GM19240 (cell line): ENCODE results near the gene NDUFS3.
"Not testable (repeated sequence)": the region's sequence is repeated elsewhere in the genome, so short reads cannot be mapped to it uniquely, and the experiment has no call there.

Source experiments
- DNase-seq: peaks from one replicate; pipeline ENCODE4 v3.0.0; 2011; ENCODE audit warnings: low spot score; ENCODE audit not compliant: insufficient read length

The NDUFS3 gene

GRCh38 chr11:47558695-47559094, 20.2 kb upstream of the NDUFS3 start:
- no peak for DNase-seq

DNA sequence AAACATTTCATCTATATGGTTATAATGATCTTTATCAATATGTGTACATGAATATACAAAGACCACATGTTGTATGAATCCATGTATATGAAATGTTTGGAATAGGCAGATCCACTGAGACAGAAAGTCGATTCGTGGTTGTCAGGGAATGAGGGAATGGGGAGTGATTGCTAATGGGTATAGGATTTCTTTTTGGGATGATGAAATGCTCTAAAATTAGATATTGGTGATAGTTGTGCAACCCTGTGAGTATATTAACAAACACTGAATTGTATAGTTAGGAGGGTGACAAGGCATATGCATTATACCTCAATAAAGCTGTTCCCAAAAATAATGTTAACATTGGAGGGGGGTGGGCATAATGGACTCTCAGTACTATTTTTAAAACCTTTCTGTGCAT, 18.4 kb upstream of the NDUFS3 start:
- no peak for DNase-seq

DNA sequence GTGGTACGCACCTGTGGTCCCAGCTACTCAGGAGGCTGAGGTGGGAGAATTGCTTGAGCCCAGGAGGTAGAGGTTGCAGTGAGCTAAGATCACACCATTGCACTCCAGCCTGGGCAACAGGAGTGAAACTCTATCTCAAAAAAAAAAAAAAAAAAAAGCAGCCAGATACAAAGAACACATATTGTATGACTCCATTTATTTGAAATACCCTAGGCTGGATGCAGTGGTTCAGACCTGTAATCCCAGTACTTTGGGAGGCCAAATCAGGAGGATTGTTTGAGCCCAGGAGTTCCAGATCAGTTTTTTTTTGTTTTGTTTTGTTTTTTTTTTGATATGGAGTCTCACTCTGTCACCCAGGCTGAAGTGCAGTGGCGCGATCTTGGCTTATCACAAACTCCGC, 16.5 kb upstream of the NDUFS3 start:
- DNase-seq = not testable (repeated sequence)

DNA sequence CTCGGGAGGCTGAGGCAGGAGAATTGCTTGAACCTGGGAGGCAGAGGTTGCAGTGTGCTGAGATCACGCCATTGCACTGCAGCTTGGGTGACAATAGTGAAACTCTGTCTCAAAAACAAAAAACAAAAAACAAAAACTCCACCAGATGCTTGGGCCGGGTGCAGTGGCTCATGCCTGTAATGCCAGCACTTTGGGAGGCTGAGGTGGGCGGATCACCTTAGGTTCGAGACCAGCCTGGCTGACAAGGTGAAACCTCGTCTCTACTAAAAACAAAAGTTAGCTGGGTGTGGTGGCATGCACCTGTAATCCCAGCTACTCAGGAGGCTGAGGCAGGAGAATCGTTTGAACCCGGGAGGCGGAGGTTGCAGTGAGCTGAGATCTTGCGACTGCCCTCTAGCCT, 14.5 kb upstream of the NDUFS3 start:
- not testable (repeated sequence) for DNase-seq

DNA sequence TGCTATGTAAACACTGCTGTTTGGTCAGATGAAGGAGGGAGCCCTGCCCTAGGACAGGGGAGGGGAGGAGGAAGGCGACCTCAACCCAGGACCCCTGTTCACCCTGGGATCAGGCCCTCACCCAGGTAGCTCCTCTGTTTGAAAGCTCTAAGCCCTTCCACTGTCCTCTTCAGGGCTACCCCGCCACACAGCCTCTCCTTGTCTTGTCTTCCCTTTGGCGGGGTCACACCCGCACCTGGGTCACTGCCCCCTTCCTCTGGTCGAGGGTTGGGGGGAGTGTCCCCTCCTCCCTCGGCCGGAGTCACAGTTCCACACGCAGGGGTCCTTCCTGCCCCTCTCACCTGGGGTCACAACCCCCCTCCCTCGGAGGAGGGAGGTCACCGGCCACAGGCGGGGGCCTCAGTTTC, 13.9 kb upstream of the NDUFS3 start:
- no peak for DNase-seq

DNA sequence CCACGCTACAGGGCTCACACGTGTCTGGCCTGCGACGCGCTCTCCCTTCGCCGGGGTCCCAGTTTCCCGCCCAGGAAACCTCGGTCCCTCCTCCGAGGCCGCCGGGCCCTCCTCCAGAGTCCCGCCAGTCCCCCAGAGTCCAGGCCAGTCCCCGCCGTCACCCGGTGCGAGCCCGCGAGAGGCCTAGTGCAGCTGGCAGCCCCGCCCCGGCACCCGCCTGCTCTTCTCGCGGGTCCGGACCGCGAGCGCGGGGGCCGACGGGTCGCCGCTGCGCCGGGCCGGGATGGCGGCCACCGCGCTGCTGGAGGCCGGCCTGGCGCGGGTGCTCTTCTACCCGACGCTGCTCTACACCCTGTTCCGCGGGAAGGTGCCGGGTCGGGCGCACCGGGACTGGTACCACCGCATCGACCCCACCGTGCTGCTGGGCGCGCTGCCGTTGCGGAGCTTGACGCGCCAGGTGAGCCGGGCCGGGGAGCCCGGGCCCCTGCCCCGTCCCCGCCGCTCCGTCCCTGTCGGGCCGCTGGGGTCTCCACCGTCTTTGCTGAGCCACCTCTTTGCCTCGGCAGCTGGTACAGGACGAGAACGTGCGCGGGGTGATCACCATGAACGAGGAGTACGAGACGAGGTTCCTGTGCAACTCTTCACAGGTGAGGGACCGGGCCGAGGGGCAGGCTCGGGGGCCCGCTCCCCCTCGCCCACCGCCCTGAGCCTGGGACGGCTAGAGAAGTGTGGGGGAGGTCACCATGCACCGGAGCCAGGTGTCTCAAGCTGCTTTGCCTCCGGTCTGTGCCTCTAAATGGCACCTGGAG, 13.3 kb upstream of the NDUFS3 start, which contains the start of gene PTPMT1:
Gene PTPMT1, plus strand, starts transcription at position 260 of the 809 bp plus-strand sequence. Its CDS starts 24 bp downstream, at position 284.
- DNase-seq = no peak

GRCh38 chr11:47566149-47566698, 12.7 kb upstream of the NDUFS3 start:
- no peak for DNase-seq

GRCh38 chr11:47569646-47570045, 9.2 kb upstream of the NDUFS3 start:
- no peak for DNase-seq

GRCh38 chr11:47570651-47571356, 8.1 kb upstream of the NDUFS3 start:
- DNase-seq = no peak

- no peak for DNase-seq
Measured at GRCh38 chr11:47571357-47571729, 7.5 kb upstream of the NDUFS3 start.

DNA sequence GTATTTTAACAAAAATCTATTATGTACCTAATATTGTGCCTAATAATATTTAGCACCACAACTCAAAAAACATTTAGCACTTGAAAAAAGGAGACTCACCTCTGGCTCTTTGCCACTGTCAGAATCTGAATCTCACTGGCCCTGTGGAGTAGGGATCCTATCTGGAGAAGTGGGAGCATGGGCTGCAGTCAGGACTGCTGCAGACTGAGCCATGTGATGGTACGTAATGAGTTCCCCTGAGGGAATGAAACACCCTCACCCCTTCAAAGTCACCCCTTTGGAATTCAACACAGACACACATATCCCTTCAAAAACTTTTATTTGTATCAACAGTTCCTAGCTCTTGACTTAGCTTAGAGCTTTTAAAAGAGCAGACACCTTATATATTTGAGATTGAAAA, 7.0 kb upstream of the NDUFS3 start:
- DNase-seq = no peak

GRCh38 chr11:47572715-47573255, 6.1 kb upstream of the NDUFS3 start:
- no peak for DNase-seq

- DNase-seq = no peak
Measured at GRCh38 chr11:47573321-47573720, 5.6 kb upstream of the NDUFS3 start.

- no peak for DNase-seq
Measured at GRCh38 chr11:47577460-47578041, 1.3 kb upstream of the NDUFS3 start.

DNA sequence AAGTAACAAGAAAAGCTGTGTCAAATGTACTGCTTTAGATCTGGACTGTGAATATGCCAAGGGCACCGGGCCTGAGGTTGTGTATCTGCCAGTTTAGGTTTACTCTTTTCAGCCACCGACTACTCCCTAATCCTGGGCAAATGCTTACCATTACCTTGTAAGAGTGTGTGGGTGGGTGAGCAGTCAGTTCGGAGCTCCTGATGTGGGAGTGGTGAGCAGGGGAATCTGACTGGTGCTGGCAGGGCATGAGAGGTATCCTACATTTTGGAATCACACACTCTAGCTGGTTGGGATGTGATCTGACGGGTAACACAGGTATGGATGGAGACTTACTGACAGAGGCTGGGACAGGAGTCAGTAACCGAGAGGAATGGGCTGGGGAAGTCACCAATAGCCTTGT, 5.0 kb downstream of the NDUFS3 start:
- no peak for DNase-seq

GRCh38 chr11:47586098-47586855, 7.4 kb downstream of the NDUFS3 start, which contains the start of gene FAM180B:
Gene FAM180B, plus strand, starts transcription at chr11:47586678. Its CDS starts 91 bp downstream, at chr11:47586769.
- no peak for DNase-seq

DNA sequence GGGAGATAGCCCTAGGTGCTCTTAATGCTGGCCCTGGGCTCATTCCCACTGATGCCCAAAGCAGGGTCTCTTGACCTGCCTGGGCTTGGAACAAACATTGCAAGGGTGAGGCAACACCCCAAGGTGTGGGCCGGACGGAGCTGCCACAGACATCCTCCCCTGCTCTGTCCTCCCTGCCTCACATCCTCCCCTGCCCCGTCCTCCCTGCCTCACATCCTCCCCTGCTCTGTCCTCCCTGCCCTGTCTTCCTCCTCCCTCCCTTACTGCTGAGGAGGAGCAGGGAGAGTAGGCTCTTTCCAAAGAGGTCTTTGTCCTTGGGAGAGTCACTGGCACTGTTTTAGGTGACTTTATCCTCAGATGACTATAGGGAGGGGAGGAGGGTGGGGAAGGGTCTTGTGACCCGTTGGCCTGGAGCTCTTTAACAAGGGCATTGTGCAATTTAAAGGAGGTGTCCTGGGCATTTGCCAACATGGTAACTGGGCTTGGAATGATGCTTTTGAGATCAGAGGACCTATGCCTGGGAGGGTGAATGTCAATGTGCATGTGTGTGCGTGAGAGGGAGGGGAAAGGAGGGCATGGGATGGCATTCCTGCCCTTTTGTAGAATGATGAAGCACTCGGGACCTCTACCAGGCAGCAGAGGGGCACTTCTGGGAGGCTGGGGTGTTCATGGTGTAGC, 8.3 kb downstream of the NDUFS3 start:
- no peak for DNase-seq

GRCh38 chr11:47587723-47588326, 9.0 kb downstream of the NDUFS3 start:
- DNase-seq = no peak

DNA sequence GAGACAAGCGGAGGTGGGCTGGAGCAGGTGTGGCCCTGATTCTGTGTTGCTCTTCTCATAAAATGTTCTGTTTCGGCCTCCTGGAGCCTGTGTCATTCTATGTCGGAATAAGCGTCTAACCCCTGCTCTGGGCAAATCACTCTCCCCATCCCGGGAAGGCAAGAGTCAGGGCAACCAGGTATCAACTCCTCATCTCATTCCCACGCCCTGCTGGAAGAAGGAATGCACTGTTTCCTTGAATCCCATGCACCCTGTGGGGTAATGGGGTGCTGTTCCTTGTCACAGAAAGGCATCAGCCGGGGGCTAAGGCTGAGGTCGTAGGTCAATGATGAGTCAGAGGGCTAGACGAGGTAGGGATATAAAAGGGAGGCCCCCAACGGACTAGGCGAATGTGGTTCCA, 10.2 kb downstream of the NDUFS3 start:
- DNase-seq = no peak

DNA sequence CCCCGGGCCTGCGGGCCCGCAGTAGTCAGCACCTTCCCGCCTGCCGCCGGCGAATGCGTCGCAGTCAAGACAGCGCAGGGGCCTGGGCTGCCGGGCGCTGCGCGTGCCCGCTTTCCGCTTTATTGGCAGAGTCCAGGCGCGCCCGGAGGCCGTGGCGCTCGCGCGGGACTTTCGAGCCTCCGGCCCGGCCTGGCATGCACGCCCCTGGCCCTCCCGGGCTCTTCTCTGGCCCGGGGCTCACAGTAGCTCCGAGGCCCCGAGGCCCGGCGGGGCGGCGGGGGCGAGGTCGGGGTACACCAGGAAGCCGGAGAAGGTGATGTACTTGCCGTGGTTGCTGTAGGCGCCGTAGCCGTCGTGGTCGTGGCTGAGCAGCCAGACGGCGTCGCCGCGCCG, 10.7 kb downstream of the NDUFS3 start:
- no peak for DNase-seq
